GM18861 (cell line): ENCODE measurements around the gene DNAJC28.
"Not testable (repeated sequence)": the region's sequence is repeated elsewhere in the genome, so short reads cannot be mapped to it uniquely, and the experiment has no call there.

ENCODE experiments used
- ATAC-seq: cut with Tn5 transposase; IDR thresholded peaks from one replicate; pipeline ENCODE4 v1.9.1; 2021; ENCODE audit not compliant: unreplicated experiment

DNAJC28 gene

GRCh38 chr21:33481314-33481943 lies 10.1 kb downstream of the DNAJC28 start:
- ATAC-seq: no peak

- no peak for ATAC-seq
These were observed 10.9 kb downstream of the DNAJC28 start for GRCh38 chr21:33480481-33481103.

- ATAC-seq: peak; percentile 75
These were observed 11.6 kb downstream of the DNAJC28 start, which contains the start of gene TMEM50B for GRCh38 chr21:33479679-33480480. TSS of gene TMEM50B (minus strand) at chr21:33479974. CDS start at chr21:33468885, 11,089 bp downstream.

DNA sequence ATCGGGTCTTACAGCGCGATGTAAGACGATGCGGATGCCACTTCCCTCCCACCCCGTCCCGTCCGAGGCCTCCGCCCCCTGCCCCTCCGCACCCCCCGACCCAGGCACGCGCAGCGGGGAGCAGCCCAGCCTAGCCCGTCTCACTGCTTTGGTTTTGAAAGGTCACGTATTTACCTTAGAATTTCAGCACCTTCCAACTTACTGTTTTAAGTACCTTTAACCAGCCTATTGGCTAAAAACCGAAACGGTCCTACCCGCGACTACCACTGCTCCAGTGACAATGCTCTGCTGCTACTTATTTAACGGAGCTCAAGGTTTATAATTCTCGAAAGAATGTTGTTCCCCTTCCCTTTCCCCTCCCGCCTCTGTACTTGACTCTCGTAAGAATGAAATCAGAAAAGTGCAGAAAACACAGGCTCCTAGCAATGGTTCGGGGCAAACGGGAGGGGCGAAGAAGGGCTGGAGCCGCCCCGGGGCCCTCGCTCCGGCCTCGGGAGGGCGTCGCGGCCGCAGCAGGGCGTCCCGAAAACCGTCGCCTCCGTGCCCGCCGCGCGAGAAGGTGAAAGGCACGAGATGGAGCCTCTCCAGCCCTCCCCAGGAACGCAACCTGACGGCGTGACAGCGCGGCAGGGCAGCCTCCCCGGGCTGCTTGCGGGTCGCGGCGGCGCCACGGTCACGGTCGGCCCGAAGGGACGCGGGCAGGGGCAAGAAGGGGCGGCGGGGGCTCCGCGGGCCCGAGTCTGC lies 12.4 kb downstream of the DNAJC28 start:
- peak; percentile 8 for ATAC-seq

DNA sequence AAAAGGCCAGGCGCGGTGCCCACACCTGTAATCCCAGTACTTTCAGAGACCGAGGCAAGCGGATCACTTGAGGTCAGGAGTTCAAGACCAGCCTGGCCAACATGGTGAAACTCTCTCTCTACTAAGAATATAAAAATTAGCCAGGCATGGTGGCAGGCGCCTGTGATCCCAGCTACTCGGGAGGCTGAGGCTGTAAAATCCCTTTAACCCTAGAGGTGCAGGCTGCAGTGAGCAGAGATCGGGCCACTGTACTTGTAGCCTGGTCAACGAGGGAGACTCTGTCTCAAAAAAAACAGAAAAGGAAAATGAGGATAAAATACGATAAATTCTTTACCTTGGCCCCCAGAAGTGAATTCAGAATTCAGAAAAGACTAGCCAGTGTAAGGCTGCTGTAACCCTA lies 13.3 kb downstream of the DNAJC28 start:
- no peak for ATAC-seq

GRCh38 chr21:33477066-33477465 lies 14.4 kb downstream of the DNAJC28 start:
- no peak for ATAC-seq

DNA sequence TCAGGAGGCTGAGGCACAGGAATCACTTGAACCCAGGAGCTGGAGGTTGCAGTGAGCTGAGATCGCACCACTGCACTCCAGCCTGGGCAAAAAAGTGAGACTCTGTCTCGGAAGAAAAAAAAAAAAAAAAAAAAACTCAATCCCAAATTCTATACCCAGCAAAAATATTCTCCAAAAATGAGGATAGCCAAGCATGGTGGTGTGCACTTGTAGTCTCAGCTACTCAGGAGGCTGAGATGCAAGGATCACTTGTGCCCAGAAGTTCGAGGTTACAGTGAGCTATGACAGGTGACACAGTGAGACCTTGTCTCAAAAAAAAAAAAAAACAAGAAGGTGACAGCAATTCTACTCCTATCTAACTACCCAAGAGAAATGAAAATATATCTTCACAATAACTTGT lies 18.2 kb downstream of the DNAJC28 start:
- no peak for ATAC-seq

- ATAC-seq: no peak
These were observed 20.8 kb downstream of the DNAJC28 start for GRCh38 chr21:33470701-33471100.

- not testable (repeated sequence) for ATAC-seq
These were observed 22.3 kb downstream of the DNAJC28 start for GRCh38 chr21:33469183-33469582.

DNA sequence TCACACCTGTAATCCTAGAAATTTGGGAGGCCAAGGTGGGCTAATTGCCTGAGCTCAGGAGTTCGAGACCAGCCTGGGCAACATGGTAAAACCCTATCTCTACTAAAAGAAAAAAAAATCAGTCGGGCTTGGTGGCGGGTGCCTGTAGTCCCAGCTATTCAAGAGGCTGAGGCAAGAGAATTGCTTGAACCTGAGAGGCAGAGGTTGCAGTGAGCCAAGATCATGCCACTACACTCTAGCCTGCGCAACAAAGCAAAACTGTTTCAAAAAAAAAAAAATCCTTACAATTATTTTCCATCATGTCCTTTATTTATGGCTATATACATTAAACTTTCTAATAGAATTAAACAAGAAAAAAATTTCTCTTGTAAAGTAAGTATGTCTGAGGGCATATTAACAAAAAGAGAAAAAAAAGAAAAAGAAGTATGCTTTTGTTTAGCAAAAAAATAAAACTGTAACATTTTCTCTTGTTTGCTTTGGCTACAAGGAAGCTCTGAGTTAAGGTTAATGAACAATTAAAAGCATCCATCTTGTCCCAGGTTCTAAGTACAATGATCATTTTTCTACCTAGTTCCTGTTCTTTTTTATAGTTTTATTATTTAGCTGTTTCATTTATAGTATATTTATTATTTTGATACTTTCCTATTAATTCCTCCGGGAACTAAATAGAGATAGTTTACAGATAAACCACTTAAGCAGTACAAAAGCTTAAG lies 29.8 kb downstream of the DNAJC28 start:
- ATAC-seq: no peak

DNA sequence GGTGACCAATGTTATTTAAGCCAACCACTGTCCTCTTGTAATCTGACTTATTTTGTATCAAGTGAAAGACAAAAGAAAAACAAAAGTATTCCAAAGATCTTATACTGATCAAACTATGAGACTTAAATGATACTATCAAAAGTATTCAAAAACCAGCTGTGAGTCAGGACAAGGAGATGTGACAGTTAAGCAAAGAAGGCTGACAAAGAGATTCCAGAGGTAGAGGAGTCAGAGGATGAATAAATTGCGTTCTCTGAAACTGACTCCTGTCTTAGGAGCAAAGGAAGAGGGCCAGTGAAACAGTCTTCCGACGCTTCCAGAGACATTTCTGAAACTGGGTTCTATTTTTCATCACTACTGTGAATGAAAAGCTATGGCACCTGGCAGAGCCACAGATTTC lies 32.7 kb downstream of the DNAJC28 start:
- no peak for ATAC-seq

GRCh38 chr21:33455686-33456446 lies 35.6 kb downstream of the DNAJC28 start:
- ATAC-seq: no peak

- no peak for ATAC-seq
These were observed 39.2 kb downstream of the DNAJC28 start for GRCh38 chr21:33452362-33452761.

GRCh38 chr21:33451634-33452071 lies 39.9 kb downstream of the DNAJC28 start:
- ATAC-seq: no peak

DNA sequence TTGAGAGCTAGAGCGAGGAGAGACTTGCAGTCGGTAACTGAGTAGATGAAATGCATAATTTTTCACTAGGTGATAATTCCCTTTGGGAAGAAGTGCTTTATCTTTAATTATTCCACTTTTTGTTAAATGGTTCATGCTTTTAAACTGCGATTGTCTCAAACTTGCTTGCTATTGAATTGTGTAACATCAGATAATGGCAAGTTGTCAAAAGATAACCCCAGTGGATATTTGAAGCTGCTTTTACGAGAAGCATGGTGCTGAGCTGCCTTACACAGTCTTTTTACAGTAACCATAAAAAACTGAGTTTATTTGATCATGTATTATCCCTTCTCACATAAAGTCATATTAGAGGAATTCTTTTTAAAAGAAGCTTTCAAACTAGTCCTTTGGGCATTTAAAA lies 41.9 kb downstream of the DNAJC28 start:
- ATAC-seq: no peak

GRCh38 chr21:33446620-33447019 lies 44.9 kb downstream of the DNAJC28 start:
- not testable (repeated sequence) for ATAC-seq

- ATAC-seq: no peak
These were observed 47.0 kb downstream of the DNAJC28 start for GRCh38 chr21:33444499-33444898.

- ATAC-seq: no peak
These were observed 48.3 kb downstream of the DNAJC28 start for GRCh38 chr21:33443194-33443593.

GRCh38 chr21:33441489-33442477 lies 49.7 kb downstream of the DNAJC28 start:
- ATAC-seq: peak; percentile 55
